Hepatic stellate cell (primary cell): ENCODE data around the gene INCENP.
A peak's percentile ranks its signal among the peaks of the same experiment; 100 is the strongest.
"Not testable (repeated sequence)": the region's sequence is repeated elsewhere in the genome, so short reads cannot be mapped to it uniquely, and the experiment has no call there.

Experiments used
- DNase-seq: peaks from one replicate; pipeline ENCODE4 v3.0.0; 2011; ENCODE audit warnings: low spot score

Gene INCENP

GRCh38 chr11:62171261-62171723 lies 47.5 kb downstream of the INCENP start:
- peak; percentile 27 for DNase-seq

- no peak for DNase-seq
These were observed 48.5 kb downstream of the INCENP start for GRCh38 chr11:62172294-62172693.

GRCh38 chr11:62176766-62177165 lies 53.0 kb downstream of the INCENP start:
- no peak for DNase-seq

GRCh38 chr11:62179995-62180394 lies 56.2 kb downstream of the INCENP start:
- no peak for DNase-seq

- DNase-seq = no peak
These were observed 57.3 kb downstream of the INCENP start for GRCh38 chr11:62181097-62181496.

GRCh38 chr11:62182147-62182891 lies 58.5 kb downstream of the INCENP start:
- DNase-seq = no peak

GRCh38 chr11:62186195-62186594 lies 62.4 kb downstream of the INCENP start:
- DNase-seq = no peak

- no peak for DNase-seq
These were observed 66.2 kb downstream of the INCENP start, which contains the start of gene SCGB1D1 for GRCh38 chr11:62190011-62190410. Gene SCGB1D1, plus strand, starts transcription at chr11:62190216. Its CDS starts 69 bp downstream, at chr11:62190285.

GRCh38 chr11:62193952-62194351 lies 70.1 kb downstream of the INCENP start:
- no peak for DNase-seq

- not testable (repeated sequence) for DNase-seq
These were observed 71.2 kb downstream of the INCENP start for GRCh38 chr11:62195010-62195409.

- DNase-seq = no peak
These were observed 72.1 kb downstream of the INCENP start for GRCh38 chr11:62195945-62196344.

- DNase-seq = not testable (repeated sequence)
These were observed 73.6 kb downstream of the INCENP start for GRCh38 chr11:62197400-62197799.

GRCh38 chr11:62201376-62201775 lies 77.6 kb downstream of the INCENP start:
- DNase-seq = no peak
